Measurements from ENCODE around the gene ACTN3.
A peak's percentile ranks its signal among the peaks of the same experiment; 100 is the strongest.

ACTN3 gene

GRCh38 chr11:66545701-66546367 is 869 bp upstream of the ACTN3 start, which contains the start of gene ZDHHC24:
TSS of gene ZDHHC24 (minus strand) at chr11:66546048. CDS start at chr11:66546003, 45 bp downstream.
- DNase-seq, result peak; percentile 93

DNA sequence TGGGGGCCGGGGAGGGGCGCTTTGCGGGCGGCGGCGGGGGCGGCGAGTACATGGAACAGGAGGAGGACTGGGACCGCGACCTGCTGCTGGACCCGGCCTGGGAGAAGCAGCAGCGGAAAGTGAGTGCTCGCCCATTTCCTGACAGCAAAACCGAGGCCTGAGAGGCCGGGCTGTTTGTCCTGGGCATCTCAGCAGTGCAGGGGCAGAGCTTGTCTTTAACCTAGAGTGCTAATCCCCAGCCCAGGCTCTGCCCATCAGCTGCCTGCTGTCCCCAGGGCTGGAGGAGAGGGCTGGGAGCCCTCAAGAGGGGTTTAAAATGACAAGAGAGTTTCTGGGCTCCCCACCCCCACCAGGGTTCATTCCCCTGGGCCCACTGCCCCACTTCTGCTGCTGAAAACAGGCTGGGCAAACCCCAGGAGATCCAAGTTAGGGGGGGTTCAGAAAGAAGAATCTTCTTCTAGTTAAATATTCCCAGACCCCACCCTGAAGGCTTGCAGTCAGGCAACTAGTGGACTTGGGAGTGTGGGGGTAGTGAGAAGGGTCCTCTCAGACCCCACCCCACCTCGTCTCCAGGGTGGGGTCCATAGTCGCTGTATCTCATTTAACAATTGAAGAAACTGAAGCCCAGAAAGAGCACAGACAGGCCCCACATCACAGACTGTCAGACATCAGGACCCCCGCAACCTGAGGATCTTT is 411 bp downstream of the ACTN3 start:
- no peak for DNase-seq

DNA sequence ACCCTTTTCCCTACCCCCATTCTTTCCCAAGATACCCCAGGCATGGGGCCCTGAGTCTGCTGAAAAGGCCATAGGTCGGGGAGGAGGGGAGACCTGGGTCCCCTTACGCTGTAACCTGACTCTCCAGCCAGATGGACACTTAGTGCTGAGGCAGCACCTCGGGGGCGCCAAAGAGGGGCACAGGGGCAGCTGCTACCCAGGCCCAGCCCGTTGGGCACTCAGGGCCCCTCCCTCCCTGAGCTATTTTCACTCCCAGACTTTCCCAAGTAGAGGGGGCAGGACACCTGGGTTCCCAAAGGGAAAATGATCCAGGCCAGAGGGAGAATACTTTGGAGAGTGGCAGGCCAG is 933 bp downstream of the ACTN3 start:
- no peak for DNase-seq

- no peak for DNase-seq
These were observed 1.3 kb downstream of the ACTN3 start for GRCh38 chr11:66548041-66548440.

GRCh38 chr11:66548774-66549630 is 2.3 kb downstream of the ACTN3 start:
- DNase-seq, result no peak

DNA sequence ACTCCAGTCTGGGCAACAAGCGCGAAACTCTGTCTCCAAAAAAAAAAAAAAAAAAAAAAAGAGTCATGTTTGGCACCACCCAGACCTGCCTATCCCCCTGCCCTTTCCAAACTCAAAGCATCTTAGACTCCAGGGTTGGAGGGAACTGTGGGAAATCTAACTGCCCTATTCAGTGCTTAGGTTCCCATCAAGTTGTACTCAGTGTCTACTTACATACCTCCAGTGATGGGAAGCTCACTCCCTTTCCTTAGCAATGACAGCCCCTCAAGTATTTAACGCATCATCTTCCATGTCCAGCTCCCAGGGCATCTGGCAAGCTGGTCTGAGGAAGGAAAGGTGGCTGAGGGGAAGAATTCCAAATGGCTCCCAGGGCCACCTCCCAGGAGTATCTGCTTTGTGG is 3.0 kb downstream of the ACTN3 start:
- DNase-seq, result no peak

- DNase-seq, result no peak
These were observed 4.2 kb downstream of the ACTN3 start for GRCh38 chr11:66550887-66551286.

DNA sequence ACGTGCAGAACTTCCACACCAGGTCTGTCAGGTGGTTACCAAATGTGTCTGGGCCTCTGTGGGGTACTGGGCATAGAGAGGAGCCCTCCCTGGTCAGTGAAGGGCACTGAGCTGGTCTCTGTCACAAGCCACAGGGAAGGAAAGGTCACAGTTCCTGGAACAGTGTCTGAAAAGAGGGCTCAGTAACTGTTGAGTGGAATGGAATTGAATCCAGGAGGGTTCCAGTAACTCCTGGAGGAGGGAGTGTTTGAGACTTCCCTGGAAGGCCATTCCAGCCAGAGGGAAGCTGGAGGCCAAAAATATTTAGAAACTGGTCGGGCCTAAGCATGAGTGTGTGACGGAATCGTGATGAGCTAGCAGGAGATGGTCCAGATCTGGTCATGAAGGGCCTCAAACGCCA is 7.9 kb downstream of the ACTN3 start:
- no peak for DNase-seq

GRCh38 chr11:66555416-66555815 is 8.7 kb downstream of the ACTN3 start:
- DNase-seq, result no peak

- DNase-seq, result no peak
These were observed 9.4 kb downstream of the ACTN3 start for GRCh38 chr11:66556086-66556485.

DNA sequence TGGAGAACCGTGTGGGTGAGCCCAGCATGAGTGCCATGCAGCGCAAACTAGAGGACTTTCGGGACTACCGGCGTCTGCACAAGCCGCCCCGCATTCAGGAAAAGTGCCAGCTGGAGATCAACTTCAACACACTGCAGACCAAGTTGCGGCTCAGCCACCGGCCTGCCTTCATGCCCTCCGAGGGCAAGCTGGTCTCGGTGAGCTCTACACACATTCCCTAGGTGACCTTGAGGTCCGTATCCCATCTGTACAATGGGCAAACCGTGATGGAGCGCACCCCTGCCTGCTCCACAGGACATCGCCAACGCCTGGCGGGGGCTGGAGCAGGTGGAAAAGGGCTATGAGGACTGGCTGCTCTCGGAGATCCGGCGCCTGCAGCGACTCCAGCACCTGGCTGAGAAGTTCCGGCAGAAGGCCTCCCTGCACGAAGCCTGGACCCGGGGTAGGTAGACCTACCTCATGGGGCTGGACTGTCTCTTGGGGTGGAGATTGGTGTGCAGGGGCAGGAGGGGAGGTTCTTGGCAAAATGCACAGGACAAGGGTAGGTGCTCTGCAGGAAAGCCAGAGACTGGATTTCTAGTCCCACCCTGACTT is 11.1 kb downstream of the ACTN3 start:
- no peak for DNase-seq

GRCh38 chr11:66559142-66559865 is 12.6 kb downstream of the ACTN3 start:
- no peak for DNase-seq

- no peak for DNase-seq
These were observed 13.4 kb downstream of the ACTN3 start for GRCh38 chr11:66559866-66560676.

GRCh38 chr11:66561178-66561974 is 14.7 kb downstream of the ACTN3 start:
- DNase-seq, result no peak

DNA sequence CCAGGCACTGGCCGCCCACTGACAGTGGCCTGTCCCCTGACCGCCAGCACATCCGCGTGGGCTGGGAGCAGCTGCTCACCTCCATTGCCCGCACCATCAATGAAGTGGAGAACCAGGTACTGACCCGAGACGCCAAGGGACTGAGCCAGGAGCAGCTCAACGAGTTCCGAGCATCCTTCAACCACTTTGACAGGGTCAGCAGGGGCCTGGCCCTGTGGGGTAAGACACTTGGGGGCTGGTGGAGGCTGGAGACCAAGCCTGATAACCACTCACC is 15.2 kb downstream of the ACTN3 start:
- no peak for DNase-seq

GRCh38 chr11:66562275-66562674 is 15.6 kb downstream of the ACTN3 start:
- no peak for DNase-seq

- no peak for DNase-seq
These were observed 16.3 kb downstream of the ACTN3 start for GRCh38 chr11:66562907-66563583.

DNA sequence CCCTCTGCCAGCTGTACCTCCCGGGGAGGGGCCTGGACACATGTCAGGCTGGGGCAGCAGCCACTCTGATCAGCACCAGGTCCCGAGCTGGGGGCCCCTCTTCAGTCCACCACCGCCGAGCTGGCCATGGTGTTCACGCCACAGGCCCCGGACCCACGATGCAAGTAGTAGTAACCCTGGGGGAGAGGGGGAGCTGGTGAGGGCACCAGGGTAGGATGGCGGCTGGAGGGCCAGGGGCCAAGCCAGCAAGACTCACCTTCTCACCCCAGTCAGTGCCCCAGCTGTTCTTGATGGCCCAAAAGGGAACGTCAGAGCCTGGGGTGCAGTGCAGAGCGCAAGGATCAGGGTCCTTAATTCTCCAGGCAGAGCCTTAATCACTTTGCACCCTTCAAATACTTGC is 17.1 kb downstream of the ACTN3 start:
- DNase-seq, result no peak

DNA sequence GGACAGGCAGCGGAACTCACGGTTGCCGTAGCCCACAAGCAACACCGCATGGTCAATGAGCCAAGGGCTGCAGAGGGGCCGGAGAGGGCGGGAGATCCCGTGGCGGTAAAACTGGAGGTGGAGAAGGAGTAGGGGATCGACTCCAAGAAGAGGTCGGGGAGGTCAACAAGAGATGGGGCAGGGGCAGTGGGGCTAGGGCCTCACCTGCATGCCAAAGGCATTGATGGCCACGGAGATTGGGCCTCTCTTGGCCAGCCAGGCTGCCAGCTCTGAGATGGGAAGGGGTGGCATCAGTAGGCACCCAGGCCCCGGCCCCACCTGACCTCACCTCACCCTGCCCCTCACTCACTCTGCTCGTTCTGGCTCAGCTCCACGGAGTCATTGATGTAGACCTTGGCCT is 17.8 kb downstream of the ACTN3 start:
- no peak for DNase-seq

- no peak for DNase-seq
These were observed 18.3 kb downstream of the ACTN3 start for GRCh38 chr11:66564984-66565383.

- DNase-seq, result no peak
These were observed 19.5 kb downstream of the ACTN3 start for GRCh38 chr11:66566221-66566620.
